GM19455 (cell line): ENCODE data around the gene TNFRSF4.
"Not testable (repeated sequence)": the region's sequence is repeated elsewhere in the genome, so short reads cannot be mapped to it uniquely, and the experiment has no call there.

Experiments used
- ATAC-seq: cut with Tn5 transposase; IDR thresholded peaks from one replicate; pipeline ENCODE4 v1.9.1; 2021; ENCODE audit not compliant: unreplicated experiment

TNFRSF4 gene

DNA sequence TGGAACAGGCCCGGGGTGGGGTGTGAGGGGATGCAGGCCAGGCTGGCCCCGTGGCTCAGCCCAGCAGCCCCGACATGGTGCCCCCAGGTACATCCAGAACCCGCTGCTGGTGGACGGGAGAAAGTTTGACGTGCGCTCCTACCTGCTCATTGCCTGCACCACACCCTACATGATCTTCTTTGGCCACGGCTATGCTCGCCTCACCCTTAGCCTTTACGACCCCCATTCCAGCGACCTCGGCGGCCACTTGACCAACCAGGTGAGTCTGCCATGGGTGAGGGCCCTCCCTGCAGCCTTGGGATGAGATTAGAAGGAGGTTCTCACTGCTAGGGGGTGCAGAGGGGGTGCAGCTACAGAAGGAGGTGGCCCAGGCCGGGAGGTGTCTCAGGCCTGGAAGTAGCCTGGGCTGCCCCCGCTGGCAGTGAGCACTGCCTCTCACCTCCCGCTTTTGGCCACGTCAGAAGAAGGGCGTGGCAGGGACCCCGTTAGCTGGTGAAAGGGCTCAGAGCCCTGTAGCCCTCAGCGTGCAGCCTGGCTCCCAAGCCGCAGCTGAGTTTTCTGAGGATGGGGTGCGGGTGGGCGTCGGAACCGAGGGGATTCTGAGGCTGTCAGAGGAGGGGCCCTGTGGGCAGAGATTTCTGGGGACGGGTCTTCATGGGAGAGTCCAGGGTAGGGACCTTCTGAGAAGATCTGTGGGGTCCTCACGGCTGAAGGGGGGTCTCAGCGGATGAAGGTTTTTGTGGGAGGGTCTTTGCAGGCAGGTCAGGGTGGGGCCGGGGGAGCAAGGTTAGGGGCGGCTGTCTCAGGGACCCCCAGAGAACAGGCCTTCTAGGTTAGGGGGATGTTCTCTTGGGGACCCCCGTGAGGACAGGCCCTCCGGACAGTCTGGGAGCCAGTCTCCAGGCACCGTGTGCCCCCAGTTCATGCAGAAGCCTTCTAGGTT is 29.8 kb downstream of the TNFRSF4 start:
- ATAC-seq, result no peak

DNA sequence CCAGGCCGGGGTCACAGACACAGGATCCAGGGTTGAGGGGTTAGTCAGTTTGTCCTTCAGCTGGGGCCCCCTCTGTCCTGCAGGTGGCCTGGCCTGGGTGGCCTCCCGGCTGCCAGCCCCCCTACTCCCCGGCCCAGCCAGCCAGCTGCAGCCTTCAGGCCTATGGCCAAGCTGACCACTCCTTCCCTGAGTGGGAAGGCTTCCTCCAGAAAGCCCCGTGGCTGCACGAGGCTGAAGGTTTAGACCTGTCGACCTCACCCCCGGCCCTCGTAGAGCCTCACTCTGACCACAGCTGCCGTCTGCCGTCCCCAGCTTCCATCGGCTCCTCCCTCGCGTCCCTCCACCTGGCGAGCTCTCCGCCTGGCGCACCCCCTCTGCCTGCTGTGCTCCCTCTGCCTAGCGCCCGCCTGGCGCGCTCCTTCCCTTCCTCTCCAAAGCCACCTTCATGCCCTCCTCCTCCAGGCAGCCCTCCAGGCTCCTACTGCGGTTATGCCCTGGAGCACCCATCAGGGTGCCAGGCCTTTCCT is 30.7 kb downstream of the TNFRSF4 start:
- ATAC-seq, result no peak

DNA sequence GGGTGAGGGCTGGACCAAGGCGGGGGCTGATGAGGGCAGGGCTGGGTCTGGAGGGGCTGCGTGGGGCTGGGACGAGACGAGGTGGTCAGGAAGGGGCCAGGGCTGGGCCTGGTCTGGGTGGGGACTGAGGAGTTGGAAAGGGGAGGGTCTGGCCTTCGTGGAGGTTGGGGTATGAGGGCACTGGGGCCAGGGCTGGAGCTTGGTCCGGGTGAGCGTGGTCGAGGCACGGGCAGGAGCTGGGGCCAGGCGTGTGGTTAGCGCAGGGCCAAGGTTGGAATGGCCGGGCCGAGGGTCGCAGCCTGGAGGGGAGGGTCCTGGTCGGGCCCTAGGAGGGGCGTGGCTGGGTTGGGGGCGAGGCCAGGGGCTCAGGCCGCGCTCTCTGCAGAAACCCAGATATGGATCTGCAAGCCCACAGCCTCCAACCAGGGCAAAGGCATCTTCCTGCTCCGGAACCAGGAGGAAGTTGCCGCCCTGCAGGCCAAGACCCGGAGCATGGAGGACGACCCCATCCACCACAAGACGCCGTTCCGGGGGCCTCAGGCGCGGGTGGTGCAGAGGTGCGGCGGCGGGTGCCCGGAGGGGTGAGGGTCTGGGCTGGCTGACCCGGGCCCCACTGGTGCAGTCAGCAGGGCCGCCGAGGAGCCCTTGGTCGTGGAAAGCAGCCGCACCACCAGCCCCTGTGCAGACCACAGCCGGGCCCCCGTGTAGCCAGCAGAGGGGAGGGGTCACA is 31.3 kb downstream of the TNFRSF4 start:
- ATAC-seq, result no peak

DNA sequence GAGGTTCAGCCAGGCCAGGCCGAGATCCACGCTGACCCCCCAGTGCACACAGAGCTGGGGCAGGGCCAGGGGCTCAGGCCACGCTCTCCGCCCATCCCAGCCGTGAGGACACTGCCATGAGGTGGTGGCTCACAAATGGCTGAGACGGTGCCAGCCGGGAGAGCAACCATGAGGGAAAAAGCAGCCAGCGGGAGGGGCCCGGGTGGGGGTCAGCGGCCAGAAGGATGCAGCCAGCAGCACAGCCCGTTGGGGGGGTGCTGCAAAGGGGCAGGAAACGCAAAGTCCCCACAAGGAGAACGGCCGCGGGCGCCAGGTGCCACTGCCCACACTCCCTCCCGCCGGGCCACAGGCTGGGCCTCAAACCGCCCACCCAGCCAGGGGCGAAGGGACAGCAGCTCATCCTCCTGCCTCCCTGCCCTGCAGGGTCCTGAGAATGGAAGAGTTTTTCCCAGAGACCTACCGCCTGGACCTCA is 32.0 kb downstream of the TNFRSF4 start:
- ATAC-seq, result no peak

DNA sequence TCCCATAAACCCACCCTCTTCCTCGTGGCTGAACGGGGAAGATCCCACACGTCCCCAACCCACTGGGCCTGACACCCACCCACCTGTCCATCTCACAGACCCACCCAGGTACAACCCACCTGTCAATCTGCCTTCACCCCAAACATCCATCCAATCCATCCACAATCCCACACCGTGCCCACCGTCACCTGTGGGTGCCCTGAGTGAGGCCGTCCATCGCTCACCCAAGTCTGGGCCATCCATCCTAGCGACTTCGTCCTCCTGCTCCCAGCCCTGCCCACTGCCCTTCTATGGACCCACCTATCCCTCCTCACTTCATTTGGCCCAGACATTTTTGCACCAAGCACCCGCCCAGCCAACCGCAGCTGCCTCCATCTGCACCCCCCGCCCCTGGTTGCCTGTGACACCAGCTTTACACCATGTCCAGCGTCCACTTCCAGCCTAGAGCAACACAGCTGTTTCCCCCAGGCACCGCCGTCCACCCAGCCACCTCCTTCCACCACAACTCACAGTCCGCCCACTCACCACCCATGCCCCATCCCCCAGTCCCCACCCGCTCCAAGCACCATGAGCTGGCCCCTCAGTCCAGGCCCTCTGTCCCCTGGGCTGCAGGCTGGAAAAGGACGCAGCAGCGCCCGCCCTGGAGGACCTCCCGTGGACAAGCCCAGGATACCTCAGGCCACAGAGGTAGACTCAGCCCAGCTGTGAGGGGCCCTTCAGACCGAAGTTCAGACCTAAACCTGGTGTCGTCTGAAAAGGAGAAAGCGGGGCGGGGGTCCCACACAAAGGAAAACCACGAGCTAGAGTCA is 32.6 kb downstream of the TNFRSF4 start:
- no peak for ATAC-seq

DNA sequence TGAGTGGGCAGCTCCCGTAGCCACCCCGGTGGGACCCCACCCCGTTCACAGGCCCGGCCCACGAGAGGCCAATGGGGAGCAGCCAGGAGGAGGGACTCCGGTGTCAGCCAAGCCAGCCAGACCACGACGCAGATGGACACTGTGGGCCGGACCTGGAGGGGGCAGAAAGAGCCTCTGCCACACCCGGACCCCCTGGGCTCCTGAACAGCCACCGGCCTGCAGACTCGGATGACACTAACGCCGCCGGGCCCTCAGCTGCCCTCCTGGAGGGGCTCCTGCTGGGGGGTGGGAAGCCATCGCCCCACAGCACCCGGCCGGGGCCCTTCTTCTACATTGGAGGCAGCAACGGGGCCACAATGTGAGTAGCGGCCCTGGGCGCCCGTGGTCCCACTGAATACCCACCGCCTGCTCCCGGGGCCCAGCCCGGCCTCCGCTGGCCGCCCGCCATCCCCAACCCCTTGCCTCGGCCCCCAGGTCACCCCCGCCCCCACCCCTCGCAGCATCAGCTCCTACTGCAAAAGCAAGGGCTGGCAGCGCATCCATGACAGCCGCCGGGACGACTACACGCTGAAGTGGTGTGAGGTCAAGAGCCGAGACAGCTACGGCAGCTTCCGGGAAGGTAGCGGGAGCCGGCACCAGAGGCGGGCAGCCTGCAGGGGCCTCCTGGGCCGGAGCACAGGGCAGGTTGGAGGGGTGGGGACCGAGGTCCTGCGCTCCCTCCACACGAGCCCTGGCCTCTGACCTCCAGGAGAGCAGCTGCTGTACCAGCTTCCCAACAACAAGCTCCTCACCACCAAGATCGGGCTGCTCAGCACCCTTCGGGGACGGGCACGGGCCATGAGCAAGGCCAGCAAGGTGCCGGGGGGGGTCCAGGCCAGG is 33.7 kb downstream of the TNFRSF4 start:
- no peak for ATAC-seq

DNA sequence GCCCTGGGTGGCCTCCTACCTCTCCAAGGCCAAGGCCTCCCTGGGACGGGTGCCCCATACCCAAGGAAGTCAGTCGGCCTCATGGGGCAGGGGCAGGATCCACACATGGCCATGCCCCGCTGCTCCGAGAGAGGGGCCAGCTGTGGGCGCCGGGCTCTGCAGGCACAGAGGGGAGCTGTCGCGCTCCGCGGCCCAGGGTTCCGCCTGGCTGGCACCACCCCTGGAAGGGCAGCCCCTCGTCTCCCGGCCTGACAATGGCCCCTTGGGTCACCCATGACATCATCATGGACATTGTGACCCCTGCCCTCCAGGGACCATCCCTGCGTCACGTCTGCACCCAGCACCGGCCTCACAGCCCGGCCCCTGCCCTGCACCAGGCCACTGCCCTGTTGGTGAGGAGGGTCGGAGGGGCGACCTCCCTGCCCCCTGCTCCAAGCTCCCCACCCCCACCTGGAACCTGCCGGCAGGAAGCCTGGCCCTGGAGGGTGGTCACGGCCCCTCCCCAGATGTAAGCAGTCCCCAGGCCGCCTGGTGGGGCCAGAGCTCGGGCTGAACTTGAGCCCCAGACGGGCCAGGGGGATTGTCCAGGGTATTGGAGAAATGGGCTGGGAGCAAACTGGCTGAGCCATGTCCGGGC is 34.5 kb downstream of the TNFRSF4 start:
- no peak for ATAC-seq

DNA sequence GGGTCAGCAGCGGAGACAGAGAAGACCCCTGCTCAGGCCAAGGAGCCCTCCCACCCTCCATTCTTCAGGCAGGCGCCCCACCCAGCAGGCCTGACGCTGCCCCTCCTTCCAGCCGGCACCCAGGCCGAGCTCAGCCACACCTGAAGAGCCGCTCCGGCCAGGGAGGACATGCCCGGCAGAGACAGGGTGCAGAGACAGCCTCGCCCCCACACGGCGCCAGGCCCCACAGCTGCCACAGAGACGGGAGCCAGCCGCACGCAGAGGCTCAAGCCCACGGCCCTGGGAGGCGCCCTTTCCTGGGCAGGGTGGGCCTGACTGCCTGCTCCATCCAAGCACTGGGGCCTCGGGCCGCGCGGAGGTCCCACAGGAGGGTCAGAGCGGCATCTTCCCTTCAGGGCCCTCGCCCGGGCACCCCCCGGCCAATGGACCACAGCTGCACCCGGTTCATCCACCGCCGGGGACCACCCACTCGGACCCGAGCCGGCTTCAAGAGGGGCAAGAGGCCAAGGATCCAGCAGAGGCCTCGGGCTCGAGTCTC is 35.1 kb downstream of the TNFRSF4 start:
- no peak for ATAC-seq

DNA sequence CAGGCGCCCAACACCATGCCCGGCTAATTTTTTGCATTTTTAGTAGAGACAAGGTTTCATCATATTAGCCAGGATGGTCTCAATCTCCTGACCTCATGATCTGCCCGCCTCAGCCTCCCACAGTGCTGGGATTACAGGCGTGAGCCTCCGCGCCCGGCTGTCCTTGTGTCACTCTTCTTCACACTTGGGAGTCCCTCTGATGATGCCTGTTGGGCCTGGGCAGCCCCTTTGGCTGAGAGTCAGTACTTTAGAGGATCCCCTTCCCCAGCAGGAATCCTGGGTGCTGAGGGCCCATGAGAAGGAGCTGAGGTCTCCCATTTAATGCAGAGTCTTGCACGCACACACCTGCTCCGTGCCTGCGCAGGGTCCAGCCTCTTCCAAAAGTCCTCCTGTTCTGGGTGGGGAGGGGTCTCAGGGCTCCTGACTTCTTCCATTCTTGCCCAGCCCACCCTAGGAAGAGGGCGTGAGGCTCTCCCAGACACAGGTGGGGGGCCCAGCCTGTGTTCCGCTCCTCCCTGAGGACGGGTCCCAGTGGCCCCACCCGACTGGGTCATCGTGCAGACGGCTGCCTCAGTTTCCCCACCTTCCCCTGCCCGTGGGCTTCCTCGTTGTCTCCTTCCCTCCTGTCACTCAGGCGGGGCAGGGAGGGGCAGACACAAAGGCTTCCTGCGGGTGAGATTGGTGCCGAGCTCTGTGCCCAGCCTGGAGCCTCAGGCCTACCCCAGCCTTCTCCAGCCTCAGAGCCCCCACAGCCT is 36.3 kb downstream of the TNFRSF4 start:
- ATAC-seq, result no peak

DNA sequence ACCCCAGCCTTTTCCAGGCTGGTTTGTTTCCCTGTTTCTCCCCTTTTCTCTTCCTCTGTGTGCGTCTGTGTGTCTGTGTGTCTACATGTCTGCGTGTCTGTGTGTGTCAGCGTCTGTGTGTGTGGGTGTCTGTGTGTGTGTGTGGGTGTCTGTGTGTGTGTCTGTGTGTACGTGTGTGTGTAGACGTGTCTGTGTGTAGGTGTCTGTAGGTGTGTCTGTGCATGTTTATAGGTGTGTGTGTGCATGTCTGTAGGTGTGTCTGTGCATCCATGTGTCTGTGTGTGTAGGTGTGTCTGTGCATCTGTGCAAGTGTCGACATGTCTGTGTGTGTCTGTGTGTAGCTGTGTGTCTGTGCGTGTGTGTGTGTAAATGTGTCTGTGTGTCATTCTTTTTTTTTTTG is 37.0 kb downstream of the TNFRSF4 start:
- no peak for ATAC-seq

DNA sequence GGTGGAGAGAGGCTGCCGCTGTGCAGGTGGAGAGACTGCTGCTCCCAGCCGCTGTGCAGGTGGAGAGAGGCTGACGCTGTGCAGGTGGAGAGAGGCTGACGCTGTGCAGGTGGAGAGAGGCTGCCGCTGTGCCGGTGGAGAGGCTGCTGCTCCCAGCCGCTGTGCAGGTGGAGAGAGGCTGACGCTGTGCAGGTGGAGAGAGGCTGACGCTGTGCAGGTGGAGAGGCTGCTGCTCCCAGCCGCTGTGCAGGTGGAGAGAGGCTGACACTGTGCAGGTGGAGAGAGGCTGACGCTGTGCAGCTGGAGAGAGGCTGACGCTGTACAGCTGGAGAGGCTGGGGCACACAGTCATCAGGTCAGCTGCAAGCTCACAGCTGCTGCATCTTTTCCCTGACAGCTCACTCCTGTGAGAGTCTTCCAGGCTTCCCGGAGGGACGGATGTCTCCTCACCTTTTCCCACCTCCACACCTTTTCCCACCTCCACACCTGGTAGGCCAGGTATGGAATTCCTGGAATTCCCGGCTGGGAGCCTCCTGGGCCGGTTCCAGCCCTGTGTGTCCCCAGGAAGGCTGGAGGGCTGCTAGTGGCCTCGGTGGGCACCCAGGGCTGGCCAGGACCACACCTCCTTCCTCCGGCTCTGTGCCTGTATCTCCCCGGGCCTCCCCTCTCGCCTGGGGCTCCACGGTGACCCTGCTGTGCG is 37.7 kb downstream of the TNFRSF4 start:
- ATAC-seq, result not testable (repeated sequence)

DNA sequence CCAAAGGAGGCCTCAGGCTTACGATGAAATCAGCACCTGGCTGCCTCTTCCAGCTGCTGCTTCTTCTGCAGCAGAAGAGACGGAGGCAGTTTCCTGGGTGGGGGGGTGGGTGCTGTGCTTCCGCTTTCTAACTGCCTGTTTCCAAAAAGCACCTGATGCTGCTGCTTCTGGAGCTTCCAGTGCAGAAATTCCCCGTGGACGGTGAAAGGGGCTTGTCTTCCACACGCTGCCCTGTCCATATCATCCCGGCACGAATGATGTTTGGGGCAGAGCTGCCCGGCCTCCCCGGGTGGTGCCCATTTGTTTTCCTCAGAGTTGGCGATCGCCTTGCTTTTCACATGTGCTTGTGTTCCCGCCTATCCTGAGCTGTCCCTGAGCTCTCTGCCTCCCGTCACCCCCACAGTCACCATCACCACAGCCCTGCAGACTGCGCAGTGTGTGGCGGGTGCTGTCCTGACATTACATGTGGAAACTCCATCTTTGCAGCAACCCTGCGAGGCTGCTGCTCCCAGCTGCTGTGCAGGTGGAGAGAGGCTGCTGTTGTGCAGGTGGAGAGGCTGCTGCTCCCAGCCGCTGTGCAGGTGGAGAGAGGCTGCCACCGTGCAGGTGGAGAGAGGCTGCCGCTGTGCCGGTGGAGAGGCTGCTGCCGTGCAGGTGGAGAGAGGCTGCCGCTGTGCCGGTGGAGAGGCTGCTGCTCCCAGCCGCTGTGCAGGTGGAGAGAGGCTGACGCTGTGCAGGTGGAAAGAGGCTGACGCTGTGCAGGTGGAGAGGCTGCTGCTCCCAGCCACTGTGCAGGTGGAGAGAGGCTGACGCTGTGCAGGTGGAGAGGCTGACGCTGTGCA is 38.5 kb downstream of the TNFRSF4 start:
- no peak for ATAC-seq

DNA sequence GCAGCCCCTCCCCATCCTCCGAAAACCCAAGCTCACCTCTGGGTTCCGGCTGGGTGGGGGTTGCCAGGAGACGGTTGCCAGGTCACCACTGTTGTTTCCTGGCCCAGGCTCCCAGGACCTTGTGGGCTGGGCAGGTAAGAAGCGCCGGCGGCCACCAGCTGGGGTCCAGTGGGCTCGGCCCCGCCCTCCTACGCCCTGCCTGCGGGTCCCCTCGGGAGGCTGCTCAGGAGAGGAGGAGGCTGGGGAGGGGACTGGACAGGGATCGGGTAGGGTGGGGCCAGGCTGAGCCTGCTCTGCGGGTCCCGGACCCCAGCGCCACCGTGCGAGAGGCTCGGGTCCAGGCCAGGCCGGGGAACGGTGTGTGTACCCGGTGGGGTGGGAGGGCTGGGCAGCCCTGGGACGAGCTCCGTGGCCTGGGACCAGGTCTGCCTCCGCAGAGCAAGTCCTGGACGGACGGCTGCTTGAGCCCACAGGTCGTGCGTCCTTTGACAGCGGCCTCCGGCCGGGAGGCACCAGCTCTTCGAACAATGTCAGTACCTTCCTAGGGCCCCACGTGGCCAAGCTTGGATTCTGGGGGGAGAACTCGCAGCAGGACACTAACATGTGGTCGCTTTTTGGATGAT is 40.0 kb downstream of the TNFRSF4 start, which contains the start of gene TTLL10:
TTLL10 (plus strand) TSS at position 88 of the 623 bp plus-strand sequence. CDS start 5,336 bp downstream, outside the sequence.
- ATAC-seq, result no peak

DNA sequence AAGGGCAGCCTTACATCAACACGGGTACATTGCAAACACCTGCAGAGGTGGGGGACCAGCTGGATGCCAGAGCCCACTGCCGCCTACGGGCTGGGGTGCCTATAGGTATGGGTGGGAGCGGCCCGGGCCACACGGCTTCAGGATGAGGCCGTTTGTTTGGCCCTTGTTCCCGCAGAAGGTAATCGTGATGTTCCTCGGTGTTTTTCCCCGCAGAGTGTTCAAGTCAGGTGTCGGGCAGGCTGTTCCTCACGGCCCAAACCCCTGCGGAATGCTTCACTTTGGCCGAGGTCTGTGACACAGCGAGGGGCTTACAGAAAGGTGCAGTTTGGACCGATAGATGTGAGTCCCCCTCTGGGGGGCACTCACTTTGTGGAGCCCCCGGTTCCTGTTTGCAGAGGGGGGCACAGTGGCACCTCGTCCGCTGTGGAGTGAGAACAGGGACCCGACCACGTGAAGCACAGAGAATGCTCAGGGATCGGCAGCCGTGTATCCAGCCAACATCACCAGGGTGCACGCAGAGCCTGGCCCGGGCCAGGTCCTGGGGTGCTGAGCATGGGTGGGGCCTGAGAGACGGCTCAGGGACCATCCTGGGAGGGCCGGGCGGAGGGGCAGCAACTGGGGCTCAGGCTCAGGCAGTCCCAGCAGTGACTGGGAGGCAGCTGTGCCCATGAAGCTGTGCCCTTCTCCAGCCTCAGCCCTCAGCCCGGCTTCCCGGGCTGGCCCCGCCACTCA is 40.7 kb downstream of the TNFRSF4 start:
- ATAC-seq, result no peak

DNA sequence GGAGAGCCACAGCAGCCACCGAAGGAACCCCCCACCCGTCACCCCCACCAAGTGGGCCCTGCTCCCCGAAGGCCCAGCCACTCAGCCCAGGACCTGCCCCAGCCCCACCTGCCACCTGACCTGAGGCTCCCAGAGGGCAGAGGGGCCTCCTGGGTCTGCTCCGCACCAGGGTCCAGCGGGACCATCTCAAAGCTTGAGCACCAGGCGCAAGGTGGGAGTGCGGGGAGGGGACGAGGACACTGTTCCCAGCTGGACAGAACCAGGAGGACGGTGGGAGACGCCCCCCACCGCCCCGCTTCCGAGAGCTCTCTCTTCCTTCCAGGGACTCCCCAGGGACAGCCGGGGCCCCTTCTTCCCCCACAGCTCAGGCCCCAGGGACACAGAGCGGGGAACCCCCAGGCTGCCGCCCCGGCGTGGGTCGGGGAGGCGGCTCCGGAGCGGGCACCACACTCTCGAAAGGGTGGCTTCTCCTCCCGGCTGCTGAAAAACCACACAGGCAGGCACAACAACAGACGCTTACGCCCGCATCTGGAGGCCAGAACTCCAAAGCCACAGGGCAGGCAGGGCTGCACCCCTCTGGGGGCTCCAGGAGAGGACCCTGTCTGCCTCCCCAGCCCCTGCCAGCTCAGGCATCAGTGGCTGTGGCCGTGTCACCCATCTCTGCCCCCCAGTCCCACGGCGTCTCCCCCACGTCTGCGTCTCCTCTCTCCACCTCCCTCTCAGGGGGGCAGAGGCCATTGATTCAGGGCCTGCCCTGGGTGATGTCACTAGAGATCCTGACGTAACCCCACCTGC is 42.2 kb downstream of the TNFRSF4 start:
- no peak for ATAC-seq
